ENCODE measurements around the gene LHX3.

The LHX3 gene

GRCh38 chr9:136226680-136227407 lies 21.9 kb upstream of the LHX3 start:
- no peak for DNase-seq (ENCODE audit: low spot score)

- no peak for DNase-seq (ENCODE audit: low spot score)
These were observed 21.1 kb upstream of the LHX3 start for GRCh38 chr9:136225748-136226679.

- no peak for DNase-seq (ENCODE audit: low spot score)
These were observed 20.4 kb upstream of the LHX3 start for GRCh38 chr9:136225366-136225747.

GRCh38 chr9:136223871-136224640 lies 19.1 kb upstream of the LHX3 start:
- no peak for DNase-seq (ENCODE audit: low spot score)

- no peak for DNase-seq (ENCODE audit: low spot score)
These were observed 18.0 kb upstream of the LHX3 start for GRCh38 chr9:136222906-136223285.

GRCh38 chr9:136222166-136222905 lies 17.4 kb upstream of the LHX3 start:
- no peak for DNase-seq (ENCODE audit: low spot score)

GRCh38 chr9:136220017-136220729 lies 15.2 kb upstream of the LHX3 start:
- no peak for DNase-seq (ENCODE audit: low spot score)

GRCh38 chr9:136219276-136219675 lies 14.3 kb upstream of the LHX3 start:
- no peak for DNase-seq (ENCODE audit: low spot score)

GRCh38 chr9:136218673-136219072 lies 13.7 kb upstream of the LHX3 start:
- no peak for DNase-seq (ENCODE audit: low spot score)

GRCh38 chr9:136218271-136218670 lies 13.3 kb upstream of the LHX3 start:
- no peak for DNase-seq (ENCODE audit: low spot score)

GRCh38 chr9:136216541-136217244 lies 11.8 kb upstream of the LHX3 start:
- DNase-seq (ENCODE audit: low spot score), result no peak

GRCh38 chr9:136213733-136214132 lies 8.8 kb upstream of the LHX3 start:
- DNase-seq (ENCODE audit: low spot score), result no peak

GRCh38 chr9:136212345-136212950 lies 7.5 kb upstream of the LHX3 start:
- no peak for DNase-seq (ENCODE audit: low spot score)

GRCh38 chr9:136211441-136212344 lies 6.8 kb upstream of the LHX3 start:
- no peak for DNase-seq (ENCODE audit: low spot score)

- DNase-seq (ENCODE audit: low spot score), result no peak
These were observed 6.1 kb upstream of the LHX3 start for GRCh38 chr9:136211006-136211405.

- no peak for DNase-seq (ENCODE audit: low spot score)
These were observed 5.3 kb upstream of the LHX3 start for GRCh38 chr9:136210276-136210675.

- no peak for DNase-seq (ENCODE audit: low spot score)
These were observed 4.9 kb upstream of the LHX3 start for GRCh38 chr9:136209786-136210185.

GRCh38 chr9:136209232-136209631 lies 4.3 kb upstream of the LHX3 start:
- DNase-seq (ENCODE audit: low spot score), result no peak

GRCh38 chr9:136208675-136209074 lies 3.7 kb upstream of the LHX3 start:
- DNase-seq (ENCODE audit: low spot score), result no peak

Measured in putamen (tissue), 1 donor.